ENCODE results near the gene HAPLN3. TPM values are rescaled to one million over a fixed set of nuclear protein-coding genes. Genes with fewer than 3 reads are reported as not detected.

HAPLN3 gene
- total and polyA plus RNA-seq, 4 donors, result 0.21 to 0.51 (median 0.34) TPM

DNA sequence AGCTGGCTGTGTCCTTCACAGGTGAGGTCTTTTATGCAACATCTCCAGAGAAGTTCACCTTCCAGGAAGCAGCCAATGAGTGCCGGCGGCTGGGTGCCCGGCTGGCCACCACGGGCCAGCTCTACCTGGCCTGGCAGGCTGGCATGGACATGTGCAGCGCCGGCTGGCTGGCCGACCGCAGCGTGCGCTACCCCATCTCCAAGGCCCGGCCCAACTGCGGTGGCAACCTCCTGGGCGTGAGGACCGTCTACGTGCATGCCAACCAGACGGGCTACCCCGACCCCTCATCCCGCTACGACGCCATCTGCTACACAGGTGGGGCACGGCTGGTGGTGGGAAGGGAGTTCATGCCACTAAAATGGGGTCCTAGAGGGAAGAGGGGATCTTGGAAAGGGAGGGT lies 52.0 kb downstream of the HAPLN3 start:
- Histone ChIP-seq H3K4me3 (ENCODE audit: low read depth in 1 of 3, low read length in 3 of 3) (no peak overlapping the region), H3K27me3 (ENCODE audit: control insufficient read depth in 4 of 4, insufficient read depth in 4 of 4, low read length in 3 of 4) (peaks cover 0 to 3% (median 0%) of the 10 kb centered on the region in 4 donors), H3K9me3 (ENCODE audit: control insufficient read depth in 4 of 4, low read length in 3 of 4) (no peaks in the 10 kb centered on the region), H3K9ac (ENCODE audit: low read depth in 1 of 2, low read length in 2 of 2) (no peak overlapping the region), H3K36me3 (ENCODE audit: control insufficient read depth in 4 of 4, insufficient read depth in 3 of 4, low read depth in 1 of 4, low read length in 3 of 4) (no peaks in the 10 kb centered on the region), H3K27ac (ENCODE audit: low read depth in 1 of 2, low read length in 2 of 2) (no peak overlapping the region), H3K4me1 (ENCODE audit: control insufficient read depth in 4 of 4, insufficient read depth in 4 of 4, low read length in 3 of 4) (no peaks in the 10 kb centered on the region)
- 94% methylated on average over 21 of the region's 21 CpGs for WGBS
- DNase-seq (ENCODE audit: low spot score), result no peak
- TF ChIP-seq HNF4A (conservative IDR thresholded peaks at IDR 0.05) (no peak), FOXA2 (IDR thresholded peaks at IDR 0.05) (no peak), EGR1 (IDR thresholded peaks at IDR 0.05; ENCODE audit: low read depth in 2 of 2) (no peak), TAF1 (conservative IDR thresholded peaks at IDR 0.05) (no peak), RAD21 (IDR thresholded peaks at IDR 0.05) (no peak), YY1 (IDR thresholded peaks at IDR 0.05) (no peak), RXRA (IDR thresholded peaks at IDR 0.05) (no peak)
- TF ChIP-seq, protein P1, sequence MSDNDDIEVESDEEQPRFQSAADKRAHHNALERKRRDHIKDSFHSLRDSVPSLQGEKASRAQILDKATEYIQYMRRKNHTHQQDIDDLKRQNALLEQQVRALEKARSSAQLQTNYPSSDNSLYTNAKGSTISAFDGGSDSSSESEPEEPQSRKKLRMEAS (IDR thresholded peaks at IDR 0.05), result no peak
- TF ChIP-seq, protein P2, sequence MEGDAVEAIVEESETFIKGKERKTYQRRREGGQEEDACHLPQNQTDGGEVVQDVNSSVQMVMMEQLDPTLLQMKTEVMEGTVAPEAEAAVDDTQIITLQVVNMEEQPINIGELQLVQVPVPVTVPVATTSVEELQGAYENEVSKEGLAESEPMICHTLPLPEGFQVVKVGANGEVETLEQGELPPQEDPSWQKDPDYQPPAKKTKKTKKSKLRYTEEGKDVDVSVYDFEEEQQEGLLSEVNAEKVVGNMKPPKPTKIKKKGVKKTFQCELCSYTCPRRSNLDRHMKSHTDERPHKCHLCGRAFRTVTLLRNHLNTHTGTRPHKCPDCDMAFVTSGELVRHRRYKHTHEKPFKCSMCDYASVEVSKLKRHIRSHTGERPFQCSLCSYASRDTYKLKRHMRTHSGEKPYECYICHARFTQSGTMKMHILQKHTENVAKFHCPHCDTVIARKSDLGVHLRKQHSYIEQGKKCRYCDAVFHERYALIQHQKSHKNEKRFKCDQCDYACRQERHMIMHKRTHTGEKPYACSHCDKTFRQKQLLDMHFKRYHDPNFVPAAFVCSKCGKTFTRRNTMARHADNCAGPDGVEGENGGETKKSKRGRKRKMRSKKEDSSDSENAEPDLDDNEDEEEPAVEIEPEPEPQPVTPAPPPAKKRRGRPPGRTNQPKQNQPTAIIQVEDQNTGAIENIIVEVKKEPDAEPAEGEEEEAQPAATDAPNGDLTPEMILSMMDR (IDR thresholded peaks at IDR 0.05; ENCODE audit: low read depth, low read length, missing input control), result no peak

DNA sequence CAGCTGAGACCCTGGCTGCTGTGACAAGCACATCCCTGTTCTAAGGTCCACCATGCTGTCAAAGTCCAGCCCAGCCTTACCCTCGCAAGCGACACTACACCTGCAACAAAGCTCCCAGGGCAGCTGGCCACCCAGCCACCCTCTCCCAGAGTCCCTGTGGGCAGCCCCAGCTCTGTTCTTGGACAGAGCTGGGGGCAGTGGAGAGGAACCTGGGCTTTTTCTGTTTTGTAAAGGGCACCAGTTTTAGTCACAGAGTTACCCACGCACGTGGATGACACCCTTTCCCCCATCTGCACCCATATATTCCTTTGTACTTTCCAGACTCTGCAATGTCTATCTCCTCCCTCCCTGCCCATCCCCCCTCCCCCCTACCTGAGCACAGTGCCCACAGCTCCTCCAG lies 53.2 kb downstream of the HAPLN3 start:
- H3K4me1 ChIP-seq (ENCODE audit: control insufficient read depth in 4 of 4, insufficient read depth in 4 of 4, low read length in 3 of 4), result no peaks in the 10 kb centered on the region
- H3K9me3 ChIP-seq (ENCODE audit: control insufficient read depth in 4 of 4, low read length in 3 of 4), result no peaks in the 10 kb centered on the region
- 71% methylated on average over 4 of the region's 4 CpGs for WGBS
- no peak for DNase-seq (ENCODE audit: low spot score)
- H3K27ac ChIP-seq (ENCODE audit: low read depth in 1 of 2, low read length in 2 of 2), result no peak overlapping the region
- no peaks in the 10 kb centered on the region for H3K36me3 ChIP-seq (ENCODE audit: control insufficient read depth in 4 of 4, insufficient read depth in 3 of 4, low read depth in 1 of 4, low read length in 3 of 4)
- H3K27me3 ChIP-seq (ENCODE audit: control insufficient read depth in 4 of 4, insufficient read depth in 4 of 4, low read length in 3 of 4), result peaks cover 0 to 3% (median 0%) of the 10 kb centered on the region in 4 donors
- H3K4me3 ChIP-seq (ENCODE audit: low read depth in 1 of 3, low read length in 3 of 3), result no peak overlapping the region
- TF ChIP-seq, protein P3, sequence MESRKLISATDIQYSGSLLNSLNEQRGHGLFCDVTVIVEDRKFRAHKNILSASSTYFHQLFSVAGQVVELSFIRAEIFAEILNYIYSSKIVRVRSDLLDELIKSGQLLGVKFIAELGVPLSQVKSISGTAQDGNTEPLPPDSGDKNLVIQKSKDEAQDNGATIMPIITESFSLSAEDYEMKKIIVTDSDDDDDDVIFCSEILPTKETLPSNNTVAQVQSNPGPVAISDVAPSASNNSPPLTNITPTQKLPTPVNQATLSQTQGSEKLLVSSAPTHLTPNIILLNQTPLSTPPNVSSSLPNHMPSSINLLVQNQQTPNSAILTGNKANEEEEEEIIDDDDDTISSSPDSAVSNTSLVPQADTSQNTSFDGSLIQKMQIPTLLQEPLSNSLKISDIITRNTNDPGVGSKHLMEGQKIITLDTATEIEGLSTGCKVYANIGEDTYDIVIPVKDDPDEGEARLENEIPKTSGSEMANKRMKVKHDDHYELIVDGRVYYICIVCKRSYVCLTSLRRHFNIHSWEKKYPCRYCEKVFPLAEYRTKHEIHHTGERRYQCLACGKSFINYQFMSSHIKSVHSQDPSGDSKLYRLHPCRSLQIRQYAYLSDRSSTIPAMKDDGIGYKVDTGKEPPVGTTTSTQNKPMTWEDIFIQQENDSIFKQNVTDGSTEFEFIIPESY (IDR thresholded peaks at IDR 0.05), result no peak
- TF ChIP-seq NR2F2 (IDR thresholded peaks at IDR 0.05) (no peak), SP1 (IDR thresholded peaks at IDR 0.05) (no peak), GABPA (IDR thresholded peaks at IDR 0.05 in 1 of 2, conservative IDR thresholded peaks at IDR 0.05 in 1 of 2) (no peak), RXRA (IDR thresholded peaks at IDR 0.05) (no peak), FOXA2 (IDR thresholded peaks at IDR 0.05) (no peak), RAD21 (IDR thresholded peaks at IDR 0.05) (no peak), EGR1 (IDR thresholded peaks at IDR 0.05; ENCODE audit: low read depth in 2 of 2) (no peak)
- TF ChIP-seq, protein P4, sequence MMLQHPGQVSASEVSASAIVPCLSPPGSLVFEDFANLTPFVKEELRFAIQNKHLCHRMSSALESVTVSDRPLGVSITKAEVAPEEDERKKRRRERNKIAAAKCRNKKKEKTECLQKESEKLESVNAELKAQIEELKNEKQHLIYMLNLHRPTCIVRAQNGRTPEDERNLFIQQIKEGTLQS (IDR thresholded peaks at IDR 0.05), result no peak
- TF ChIP-seq, protein P5, sequence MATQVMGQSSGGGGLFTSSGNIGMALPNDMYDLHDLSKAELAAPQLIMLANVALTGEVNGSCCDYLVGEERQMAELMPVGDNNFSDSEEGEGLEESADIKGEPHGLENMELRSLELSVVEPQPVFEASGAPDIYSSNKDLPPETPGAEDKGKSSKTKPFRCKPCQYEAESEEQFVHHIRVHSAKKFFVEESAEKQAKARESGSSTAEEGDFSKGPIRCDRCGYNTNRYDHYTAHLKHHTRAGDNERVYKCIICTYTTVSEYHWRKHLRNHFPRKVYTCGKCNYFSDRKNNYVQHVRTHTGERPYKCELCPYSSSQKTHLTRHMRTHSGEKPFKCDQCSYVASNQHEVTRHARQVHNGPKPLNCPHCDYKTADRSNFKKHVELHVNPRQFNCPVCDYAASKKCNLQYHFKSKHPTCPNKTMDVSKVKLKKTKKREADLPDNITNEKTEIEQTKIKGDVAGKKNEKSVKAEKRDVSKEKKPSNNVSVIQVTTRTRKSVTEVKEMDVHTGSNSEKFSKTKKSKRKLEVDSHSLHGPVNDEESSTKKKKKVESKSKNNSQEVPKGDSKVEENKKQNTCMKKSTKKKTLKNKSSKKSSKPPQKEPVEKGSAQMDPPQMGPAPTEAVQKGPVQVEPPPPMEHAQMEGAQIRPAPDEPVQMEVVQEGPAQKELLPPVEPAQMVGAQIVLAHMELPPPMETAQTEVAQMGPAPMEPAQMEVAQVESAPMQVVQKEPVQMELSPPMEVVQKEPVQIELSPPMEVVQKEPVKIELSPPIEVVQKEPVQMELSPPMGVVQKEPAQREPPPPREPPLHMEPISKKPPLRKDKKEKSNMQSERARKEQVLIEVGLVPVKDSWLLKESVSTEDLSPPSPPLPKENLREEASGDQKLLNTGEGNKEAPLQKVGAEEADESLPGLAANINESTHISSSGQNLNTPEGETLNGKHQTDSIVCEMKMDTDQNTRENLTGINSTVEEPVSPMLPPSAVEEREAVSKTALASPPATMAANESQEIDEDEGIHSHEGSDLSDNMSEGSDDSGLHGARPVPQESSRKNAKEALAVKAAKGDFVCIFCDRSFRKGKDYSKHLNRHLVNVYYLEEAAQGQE (IDR thresholded peaks at IDR 0.05), result no peak
- H3K9ac ChIP-seq (ENCODE audit: low read depth in 1 of 2, low read length in 2 of 2), result no peak overlapping the region

Data from liver (tissue), 9 donors.